ENCODE measurements around the gene DLAT. TPM values are rescaled to one million over a fixed set of nuclear protein-coding genes. Genes with fewer than 3 reads are reported as not detected.
"Not testable (repeated sequence)": the region's sequence is repeated elsewhere in the genome, so short reads cannot be mapped to it uniquely, and the experiment has no call there.

DLAT gene
- total RNA-seq, 1 donor from 2014 or later, result 43.8 TPM

- H3K36me3 Mint-ChIP-seq, result peaks cover 23% of the 10 kb centered on the region
- peak overlapping the region; percentile 99 for H3K27ac Mint-ChIP-seq
- DNase-seq (ENCODE audit: extremely low spot score, unreplicated experiment), result no peak
- H3K27me3 Mint-ChIP-seq, result no peaks in the 10 kb centered on the region
- peaks cover 12% of the 10 kb centered on the region for H3K4me1 Mint-ChIP-seq (ENCODE audit: unreplicated experiment)
- peak overlapping the region; percentile 99 for H3K4me3 Mint-ChIP-seq
- no peak for TF ChIP-seq CTCF (conservative IDR thresholded peaks at IDR 0.05)
- no peaks in the 10 kb centered on the region for H3K9me3 Mint-ChIP-seq
These were observed 499 bp downstream of the DLAT start for GRCh38 chr11:112025707-112026106.

- not testable (repeated sequence) for H3K27ac Mint-ChIP-seq
- Mint-ChIP-seq H3K36me3 (peaks cover 26% of the 10 kb centered on the region), H3K4me1 (ENCODE audit: unreplicated experiment) (peaks cover 12% of the 10 kb centered on the region)
These were observed 1.7 kb downstream of the DLAT start for GRCh38 chr11:112026784-112027410.

GRCh38 chr11:112029460-112029859 is 4.3 kb downstream of the DLAT start:
- Mint-ChIP-seq H3K4me1 (ENCODE audit: unreplicated experiment) (peaks cover 6% of the 10 kb centered on the region), H3K36me3 (peaks cover 39% of the 10 kb centered on the region), H3K27me3 (no peaks in the 10 kb centered on the region), H3K27ac (no peak overlapping the region), H3K4me3 (no peak overlapping the region), H3K9me3 (no peaks in the 10 kb centered on the region)
- no peak for TF ChIP-seq CTCF (conservative IDR thresholded peaks at IDR 0.05)
- no peak for DNase-seq (ENCODE audit: extremely low spot score, unreplicated experiment)

More at GRCh38 chr11:112026784-112027410, 1.7 kb downstream of the DLAT start:
- not testable (repeated sequence) for DNase-seq (ENCODE audit: extremely low spot score, unreplicated experiment); H3K27me3 Mint-ChIP-seq; H3K9me3 Mint-ChIP-seq; H3K4me3 Mint-ChIP-seq

DNA sequence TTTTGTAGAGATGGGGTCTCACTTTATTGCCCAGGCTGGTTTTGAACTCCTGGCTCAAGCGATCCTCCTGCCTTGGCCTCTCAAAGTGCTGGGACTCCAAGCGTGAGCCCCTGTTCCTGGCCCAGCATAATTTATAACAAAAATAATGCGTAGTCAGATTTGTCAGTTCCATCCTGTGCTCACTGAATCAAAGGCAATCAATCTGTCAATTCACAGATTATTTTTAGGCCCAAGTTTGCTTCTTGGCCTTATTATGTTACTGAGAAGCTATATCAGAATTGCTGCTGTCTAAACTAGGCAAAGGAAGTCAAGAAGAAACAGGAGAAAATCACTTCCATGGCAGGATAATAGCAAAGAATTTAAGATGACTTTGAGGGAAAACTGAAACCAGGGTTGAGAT is 8.7 kb downstream of the DLAT start:
- H3K9me3 Mint-ChIP-seq, result no peaks in the 10 kb centered on the region
- no peak for TF ChIP-seq CTCF (conservative IDR thresholded peaks at IDR 0.05)
- no peak overlapping the region for H3K4me3 Mint-ChIP-seq
- H3K36me3 Mint-ChIP-seq, result peaks cover 36% of the 10 kb centered on the region
- H3K27me3 Mint-ChIP-seq, result no peaks in the 10 kb centered on the region
- H3K4me1 Mint-ChIP-seq (ENCODE audit: unreplicated experiment), result no peaks in the 10 kb centered on the region
- DNase-seq (ENCODE audit: extremely low spot score, unreplicated experiment), result no peak
- no peak overlapping the region for H3K27ac Mint-ChIP-seq

DNA sequence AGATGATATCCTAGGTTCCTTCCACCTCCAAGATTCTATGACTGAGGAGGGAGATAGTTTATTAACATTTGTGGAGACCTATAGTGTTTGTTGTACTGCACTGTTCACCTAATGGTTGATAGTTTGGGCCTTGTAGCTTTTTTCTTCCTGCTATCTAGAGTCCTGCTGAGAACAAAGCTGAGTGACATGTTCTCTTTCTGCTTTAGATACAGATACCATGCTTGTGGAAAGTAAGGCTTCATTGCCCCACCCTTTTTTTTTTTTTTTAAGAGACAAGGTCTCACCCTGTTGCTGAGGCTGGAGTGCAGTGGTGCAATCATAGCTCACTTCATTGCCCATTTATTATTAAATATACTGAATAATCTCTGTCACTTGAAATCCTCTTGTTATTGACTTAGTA is 12.3 kb downstream of the DLAT start:
- H3K36me3 Mint-ChIP-seq, result peaks cover 23% of the 10 kb centered on the region
- TF ChIP-seq CTCF (conservative IDR thresholded peaks at IDR 0.05), result no peak
- H3K27me3 Mint-ChIP-seq, result no peaks in the 10 kb centered on the region
- H3K9me3 Mint-ChIP-seq, result no peaks in the 10 kb centered on the region
- DNase-seq (ENCODE audit: extremely low spot score, unreplicated experiment), result no peak
- H3K4me1 Mint-ChIP-seq (ENCODE audit: unreplicated experiment), result no peaks in the 10 kb centered on the region
- no peak overlapping the region for H3K4me3 Mint-ChIP-seq
- H3K27ac Mint-ChIP-seq, result no peak overlapping the region

GRCh38 chr11:112042161-112042960 is 17.2 kb downstream of the DLAT start:
- no peaks in the 10 kb centered on the region for H3K4me1 Mint-ChIP-seq (ENCODE audit: unreplicated experiment)
- H3K27me3 Mint-ChIP-seq, result no peaks in the 10 kb centered on the region
- DNase-seq (ENCODE audit: extremely low spot score, unreplicated experiment), result no peak
- no peaks in the 10 kb centered on the region for H3K9me3 Mint-ChIP-seq
- H3K4me3 Mint-ChIP-seq, result no peak overlapping the region
- peaks cover 38% of the 10 kb centered on the region for H3K36me3 Mint-ChIP-seq
- H3K27ac Mint-ChIP-seq, result no peak overlapping the region
- no peak for TF ChIP-seq CTCF (conservative IDR thresholded peaks at IDR 0.05)

Data from type B pancreatic cell (in vitro differentiated cells).